ENCODE measurements around the gene RTP1.
"Not testable (repeated sequence)": the region's sequence is repeated elsewhere in the genome, so short reads cannot be mapped to it uniquely, and the experiment has no call there.

RTP1 gene

GRCh38 chr3:187223799-187224198 lies 26.5 kb downstream of the RTP1 start:
- Histone ChIP-seq H3K27me3 (ENCODE audit: control insufficient read depth, insufficient read depth, low read length) (no peaks in the 10 kb centered on the region), H3K9ac (ENCODE audit: low read length) (no peak overlapping the region), H3K36me3 (ENCODE audit: control insufficient read depth, insufficient read depth, low read length) (no peaks in the 10 kb centered on the region), H3K9me3 (ENCODE audit: control insufficient read depth, low read length) (no peaks in the 10 kb centered on the region), H3K4me3 (ENCODE audit: low read length) (no peak overlapping the region), H3K4me1 (ENCODE audit: control insufficient read depth, insufficient read depth, low read length) (peaks cover 28% of the 10 kb centered on the region)

GRCh38 chr3:187227658-187228258 lies 30.5 kb downstream of the RTP1 start:
- Histone ChIP-seq H3K9me3 (ENCODE audit: control insufficient read depth, low read length) (no peaks in the 10 kb centered on the region), H3K4me3 (ENCODE audit: low read length) (no peak overlapping the region), H3K9ac (ENCODE audit: low read length) (no peak overlapping the region), H3K27me3 (ENCODE audit: control insufficient read depth, insufficient read depth, low read length) (no peaks in the 10 kb centered on the region), H3K36me3 (ENCODE audit: control insufficient read depth, insufficient read depth, low read length) (no peaks in the 10 kb centered on the region), H3K4me1 (ENCODE audit: control insufficient read depth, insufficient read depth, low read length) (peaks cover 9% of the 10 kb centered on the region)

DNA sequence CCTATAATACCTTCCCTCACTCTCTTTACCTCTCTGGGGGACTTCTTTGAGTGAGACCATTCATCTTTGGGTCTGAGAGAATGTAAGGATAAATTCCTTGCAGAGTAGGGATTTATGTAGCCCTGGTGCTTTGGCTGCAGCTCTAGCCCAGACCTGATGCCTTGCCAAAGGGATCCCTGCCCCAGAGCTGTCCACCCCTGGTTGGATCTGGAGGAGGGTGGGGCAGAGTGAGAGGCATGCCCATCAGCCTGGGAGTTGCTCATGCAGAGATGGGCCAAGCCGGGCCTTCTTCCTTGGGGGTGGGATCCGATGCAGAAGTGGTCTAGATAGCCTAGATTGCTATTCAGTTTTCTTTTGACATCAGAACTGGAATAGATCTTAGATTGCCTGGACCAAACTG lies 31.5 kb downstream of the RTP1 start:
- H3K36me3 ChIP-seq (ENCODE audit: control insufficient read depth, insufficient read depth, low read length) = no peaks in the 10 kb centered on the region
- H3K9me3 ChIP-seq (ENCODE audit: control insufficient read depth, low read length) = no peaks in the 10 kb centered on the region
- H3K4me1 ChIP-seq (ENCODE audit: control insufficient read depth, insufficient read depth, low read length) = no peaks in the 10 kb centered on the region
- no peak overlapping the region for H3K9ac ChIP-seq (ENCODE audit: low read length)
- H3K4me3 ChIP-seq (ENCODE audit: low read length) = no peak overlapping the region
- H3K27me3 ChIP-seq (ENCODE audit: control insufficient read depth, insufficient read depth, low read length) = no peaks in the 10 kb centered on the region

DNA sequence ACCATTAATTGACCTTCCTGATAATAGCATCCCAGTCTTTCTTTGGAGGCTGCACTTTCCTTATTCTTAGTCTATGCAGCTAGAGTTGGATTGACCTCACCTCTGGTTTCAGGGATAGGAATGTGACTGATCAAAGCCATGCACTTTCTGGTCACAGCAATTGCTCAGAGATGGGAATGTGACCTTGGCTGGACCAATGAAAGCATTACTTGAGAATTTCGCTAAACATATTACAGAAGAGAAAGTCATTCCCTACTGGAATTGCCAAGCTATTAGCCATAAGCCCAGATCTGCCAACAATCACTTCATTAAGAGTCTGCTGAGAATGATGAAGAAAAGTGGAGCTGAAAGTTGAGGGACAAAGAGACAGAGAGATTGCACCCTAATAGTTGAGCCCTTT lies 32.7 kb downstream of the RTP1 start:
- H3K9me3 ChIP-seq (ENCODE audit: control insufficient read depth, low read length) = no peaks in the 10 kb centered on the region
- no peaks in the 10 kb centered on the region for H3K27me3 ChIP-seq (ENCODE audit: control insufficient read depth, insufficient read depth, low read length)
- H3K36me3 ChIP-seq (ENCODE audit: control insufficient read depth, insufficient read depth, low read length) = no peaks in the 10 kb centered on the region
- no peaks in the 10 kb centered on the region for H3K4me1 ChIP-seq (ENCODE audit: control insufficient read depth, insufficient read depth, low read length)
- H3K4me3 ChIP-seq (ENCODE audit: low read length) = no peak overlapping the region
- no peak overlapping the region for H3K9ac ChIP-seq (ENCODE audit: low read length)

- Histone ChIP-seq H3K4me1 (ENCODE audit: control insufficient read depth, insufficient read depth, low read length) (no peaks in the 10 kb centered on the region), H3K4me3 (ENCODE audit: low read length) (no peak overlapping the region), H3K9me3 (ENCODE audit: control insufficient read depth, low read length) (no peaks in the 10 kb centered on the region), H3K27me3 (ENCODE audit: control insufficient read depth, insufficient read depth, low read length) (no peaks in the 10 kb centered on the region), H3K36me3 (ENCODE audit: control insufficient read depth, insufficient read depth, low read length) (no peaks in the 10 kb centered on the region), H3K9ac (ENCODE audit: low read length) (no peak overlapping the region)
These were observed 39.7 kb downstream of the RTP1 start for GRCh38 chr3:187236962-187237361.

DNA sequence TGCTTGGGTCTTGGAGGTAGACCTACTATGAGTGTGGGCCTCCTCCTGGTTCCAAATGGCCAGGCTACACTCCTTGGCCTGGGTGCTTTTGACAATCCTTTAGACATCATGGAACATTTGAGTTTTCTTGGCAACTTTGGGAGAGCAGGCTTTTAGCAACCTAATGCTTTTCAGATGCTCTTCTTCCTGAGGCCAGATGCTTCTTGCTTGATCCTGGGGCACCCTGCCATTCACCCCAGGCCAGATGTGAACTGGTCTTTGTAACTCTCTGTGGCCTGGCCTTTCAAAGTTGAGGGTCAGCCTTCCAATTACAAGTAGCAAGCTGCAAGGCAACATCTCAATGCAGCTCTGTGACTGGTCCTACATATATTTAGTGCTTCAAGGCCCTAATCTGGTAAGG lies 40.5 kb downstream of the RTP1 start:
- Histone ChIP-seq H3K4me1 (ENCODE audit: control insufficient read depth, insufficient read depth, low read length) (no peaks in the 10 kb centered on the region), H3K9me3 (ENCODE audit: control insufficient read depth, low read length) (no peaks in the 10 kb centered on the region), H3K9ac (ENCODE audit: low read length) (no peak overlapping the region), H3K36me3 (ENCODE audit: control insufficient read depth, insufficient read depth, low read length) (no peaks in the 10 kb centered on the region), H3K27me3 (ENCODE audit: control insufficient read depth, insufficient read depth, low read length) (no peaks in the 10 kb centered on the region), H3K4me3 (ENCODE audit: low read length) (no peak overlapping the region)

- Histone ChIP-seq H3K36me3 (ENCODE audit: control insufficient read depth, insufficient read depth, low read length) (no peaks in the 10 kb centered on the region), H3K4me3 (ENCODE audit: low read length) (no peak overlapping the region), H3K4me1 (ENCODE audit: control insufficient read depth, insufficient read depth, low read length) (no peaks in the 10 kb centered on the region), H3K9ac (ENCODE audit: low read length) (no peak overlapping the region), H3K27me3 (ENCODE audit: control insufficient read depth, insufficient read depth, low read length) (no peaks in the 10 kb centered on the region), H3K9me3 (ENCODE audit: control insufficient read depth, low read length) (no peaks in the 10 kb centered on the region)
These were observed 41.0 kb downstream of the RTP1 start for GRCh38 chr3:187238239-187238638.

DNA sequence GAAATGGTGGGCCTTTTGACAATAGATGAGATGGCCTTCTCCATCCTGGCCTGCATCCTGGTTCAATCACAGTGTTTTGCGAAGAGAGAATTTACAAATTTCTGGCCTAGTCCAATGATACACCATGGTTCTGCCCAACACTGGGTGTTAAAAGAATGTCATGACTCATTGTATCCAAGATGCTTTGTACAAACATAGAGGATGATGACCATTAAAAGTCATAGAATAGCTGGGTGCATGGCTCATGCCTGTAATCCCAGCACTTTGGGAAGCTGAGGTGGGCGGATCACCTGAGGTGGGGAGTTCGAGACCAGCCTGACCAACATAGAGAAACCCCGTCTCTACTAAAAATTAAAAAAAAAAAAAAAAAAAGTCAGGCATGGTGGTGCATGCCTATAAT lies 41.5 kb downstream of the RTP1 start:
- H3K4me1 ChIP-seq (ENCODE audit: control insufficient read depth, insufficient read depth, low read length); H3K27me3 ChIP-seq (ENCODE audit: control insufficient read depth, insufficient read depth, low read length): not testable (repeated sequence)

DNA sequence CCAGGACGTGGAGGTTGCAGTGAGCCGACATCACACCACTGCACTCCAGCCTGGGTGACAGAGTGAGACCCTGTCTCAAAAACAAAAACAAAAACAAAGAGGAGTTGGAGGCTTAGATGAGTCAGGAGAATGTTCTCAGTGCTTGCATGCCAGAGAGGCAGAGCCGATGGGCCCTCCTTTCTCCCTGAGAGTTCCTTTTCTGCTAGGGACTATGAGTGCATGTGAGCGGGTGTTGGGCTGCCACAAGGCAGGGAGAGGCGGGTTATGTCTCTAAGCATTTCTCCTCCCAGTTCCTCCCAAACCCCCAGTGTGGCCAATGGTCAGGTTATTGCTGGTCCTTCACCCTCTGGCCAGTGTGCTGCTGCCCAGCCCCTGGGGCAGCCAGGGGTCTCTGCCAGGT lies 45.1 kb downstream of the RTP1 start:
- no peak overlapping the region for H3K4me3 ChIP-seq (ENCODE audit: low read length)
- H3K36me3 ChIP-seq (ENCODE audit: control insufficient read depth, insufficient read depth, low read length) = no peaks in the 10 kb centered on the region
- H3K27me3 ChIP-seq (ENCODE audit: control insufficient read depth, insufficient read depth, low read length) = no peaks in the 10 kb centered on the region
- no peaks in the 10 kb centered on the region for H3K4me1 ChIP-seq (ENCODE audit: control insufficient read depth, insufficient read depth, low read length)
- no peaks in the 10 kb centered on the region for H3K9me3 ChIP-seq (ENCODE audit: control insufficient read depth, low read length)
- H3K9ac ChIP-seq (ENCODE audit: low read length) = no peak overlapping the region

More for the DNA sequence above, 41.5 kb downstream of the RTP1 start:
- H3K36me3 ChIP-seq (ENCODE audit: control insufficient read depth, insufficient read depth, low read length); H3K9me3 ChIP-seq (ENCODE audit: control insufficient read depth, low read length); H3K4me3 ChIP-seq (ENCODE audit: low read length); H3K9ac ChIP-seq (ENCODE audit: low read length): not testable (repeated sequence)

DNA sequence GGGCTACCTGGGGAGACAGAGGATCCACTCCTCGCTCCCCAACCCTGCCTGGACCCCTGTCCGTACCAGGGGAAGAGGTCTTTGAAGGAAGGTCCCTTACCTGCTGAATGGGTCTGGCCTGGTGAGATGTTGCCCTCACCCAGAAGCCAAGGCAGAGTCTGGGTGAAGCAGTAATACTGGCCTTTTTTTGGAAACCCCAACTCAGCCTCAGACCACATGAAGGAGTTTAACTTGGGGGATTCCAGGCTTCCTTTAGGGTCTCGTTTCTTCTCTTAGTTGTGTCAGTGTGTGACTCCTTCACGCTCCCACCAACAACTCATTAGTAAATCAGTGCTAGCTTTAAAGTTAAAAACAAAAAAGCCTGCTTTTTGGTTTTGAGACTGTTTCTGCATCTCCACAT lies 45.6 kb downstream of the RTP1 start:
- no peaks in the 10 kb centered on the region for H3K9me3 ChIP-seq (ENCODE audit: control insufficient read depth, low read length)
- H3K27me3 ChIP-seq (ENCODE audit: control insufficient read depth, insufficient read depth, low read length) = no peaks in the 10 kb centered on the region
- H3K36me3 ChIP-seq (ENCODE audit: control insufficient read depth, insufficient read depth, low read length) = no peaks in the 10 kb centered on the region

GRCh38 chr3:187243933-187244524 lies 46.7 kb downstream of the RTP1 start:
- H3K36me3 ChIP-seq (ENCODE audit: control insufficient read depth, insufficient read depth, low read length) = no peaks in the 10 kb centered on the region

More for the DNA sequence above, 45.6 kb downstream of the RTP1 start:
- no peaks in the 10 kb centered on the region for H3K4me1 ChIP-seq (ENCODE audit: control insufficient read depth, insufficient read depth, low read length)
- no peak overlapping the region for H3K9ac ChIP-seq (ENCODE audit: low read length)
- H3K4me3 ChIP-seq (ENCODE audit: low read length) = no peak overlapping the region

GRCh38 chr3:187247398-187247797 lies 50.1 kb downstream of the RTP1 start:
- no peaks in the 10 kb centered on the region for H3K36me3 ChIP-seq (ENCODE audit: control insufficient read depth, insufficient read depth, low read length)
- no peaks in the 10 kb centered on the region for H3K9me3 ChIP-seq (ENCODE audit: control insufficient read depth, low read length)
- no peak overlapping the region for H3K4me3 ChIP-seq (ENCODE audit: low read length)
- peaks cover 3% of the 10 kb centered on the region for H3K27me3 ChIP-seq (ENCODE audit: control insufficient read depth, insufficient read depth, low read length)
- no peak overlapping the region for H3K9ac ChIP-seq (ENCODE audit: low read length)
- H3K4me1 ChIP-seq (ENCODE audit: control insufficient read depth, insufficient read depth, low read length) = no peaks in the 10 kb centered on the region

More at GRCh38 chr3:187243933-187244524, 46.7 kb downstream of the RTP1 start:
- H3K9me3 ChIP-seq (ENCODE audit: control insufficient read depth, low read length) = no peaks in the 10 kb centered on the region
- no peak overlapping the region for H3K9ac ChIP-seq (ENCODE audit: low read length)
- no peak overlapping the region for H3K4me3 ChIP-seq (ENCODE audit: low read length)
- H3K4me1 ChIP-seq (ENCODE audit: control insufficient read depth, insufficient read depth, low read length) = no peaks in the 10 kb centered on the region
- H3K27me3 ChIP-seq (ENCODE audit: control insufficient read depth, insufficient read depth, low read length) = no peaks in the 10 kb centered on the region
